ENCODE data around the gene MRPL4. TPM values are rescaled to one million over a fixed set of nuclear protein-coding genes. Genes with fewer than 3 reads are reported as not detected.
A peak's percentile ranks its signal among the peaks of the same experiment; 100 is the strongest.

MRPL4 gene
- total RNA-seq, 2 experiments from 2014 or later: 44.6 to 47.3 TPM

GRCh38 chr19:10270616-10271394 lies 18.8 kb downstream of the MRPL4 start, which contains the start of gene ICAM1:
Gene ICAM1, plus strand, starts transcription at chr19:10271120. Its CDS starts 40 bp downstream, at chr19:10271160.
- Mint-ChIP-seq H3K9me3 (no peaks in the 10 kb centered on the region), H3K4me3 (peak within 1 kb of the TSS; percentile 86), H3K4me1 (ENCODE audit: low read depth) (peaks cover 38% of the 10 kb centered on the region), H3K36me3 (ENCODE audit: low read depth) (peaks cover 13% of the 10 kb centered on the region), H3K27ac (peak within 1 kb of the TSS; percentile 80), H3K27me3 (no peaks in the 10 kb centered on the region)
- H3K9me3 ChIP-seq (ENCODE audit: control insufficient read depth in 1 of 2, insufficient read depth in 1 of 2, low read length in 2 of 2): no peaks in the 10 kb centered on the region
- H3K27me3 ChIP-seq (ENCODE audit: control insufficient read depth in 1 of 2, insufficient read depth in 2 of 2, low read length in 2 of 2): no peaks in the 10 kb centered on the region
- CTCF ChIA-PET: interaction anchor here (0.5 to 6.4 kb wide), 13 partner anchors 9 to 121 kb away, joined by 3 to 102 read pairs (median 6); partner anchors contain the start of genes ICAM5 and TYK2
- peak within 1 kb of the TSS; percentile 80 for H3K4me3 ChIP-seq (ENCODE audit: low read length)
- H3K36me3 ChIP-seq (ENCODE audit: insufficient read depth, low read length): peaks cover 7% of the 10 kb centered on the region
- peak in 13 of 14 experiments; percentile 44 to 90 (median 63) for DNase-seq
- peak within 1 kb of the TSS; percentile 77 to 95 for H3K27ac ChIP-seq (ENCODE audit: low read depth in 1 of 2, low read length in 2 of 2)
- intact Hi-C loops (cut with DNase I, micrococcal nuclease): loop anchor here (2.0 to 5.0 kb wide), 2 partner anchors 16 to 46 kb away; partner anchors contain the start of genes FDX2 (in 1 of the 2) and ICAM4 (in 1 of the 2)
- TF ChIP-seq CTCF (IDR thresholded peaks at IDR 0.05): peak; percentile 31
- H3K4me1 ChIP-seq (ENCODE audit: insufficient read depth, low read length): peaks cover 36% of the 10 kb centered on the region
- POLR2A ChIA-PET: interaction anchor here (0.6 to 4.0 kb wide), 23 partner anchors 10 to 435 kb away, joined by 3 to 69 read pairs (median 6); partner anchors contain the start of genes CDC37, FDX2, ICAM4 and ICAM5
- peak; percentile 67 for ATAC-seq (ENCODE audit: poor library complexity)

DNA sequence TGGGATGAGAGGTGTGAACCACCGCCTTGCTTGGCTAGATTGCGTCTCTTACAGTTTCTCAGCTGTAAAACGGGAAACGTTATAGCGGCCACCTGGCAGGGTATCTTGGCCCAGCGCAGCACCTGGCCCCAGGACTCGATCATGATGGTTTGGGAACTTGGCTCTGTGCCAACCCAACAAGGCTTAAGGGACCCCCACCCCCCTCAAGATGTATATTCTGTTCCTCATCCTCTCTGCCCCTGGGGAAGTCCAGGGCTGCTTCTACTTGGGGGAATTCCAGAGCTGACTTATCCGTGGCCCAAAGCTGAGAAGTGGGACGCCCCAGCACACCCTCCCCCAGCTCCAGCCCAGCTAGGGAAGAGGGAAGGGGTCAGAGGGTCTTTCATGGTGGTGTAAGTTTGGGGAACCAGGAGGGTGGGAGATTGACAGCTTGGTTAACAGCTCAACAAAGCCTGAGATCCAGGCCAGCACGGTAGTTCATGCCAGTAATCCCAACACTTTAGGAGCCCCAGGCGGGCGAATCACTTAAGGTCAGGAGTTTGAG lies 19.6 kb downstream of the MRPL4 start:
- Mint-ChIP-seq H3K4me3 (peak overlapping the region; percentile 86), H3K36me3 (ENCODE audit: low read depth) (peaks cover 13% of the 10 kb centered on the region), H3K27me3 (no peaks in the 10 kb centered on the region), H3K4me1 (ENCODE audit: low read depth) (peaks cover 38% of the 10 kb centered on the region), H3K27ac (peak overlapping the region; percentile 80), H3K9me3 (no peaks in the 10 kb centered on the region)
- POLR2A ChIA-PET: interaction anchor here (0.6 to 4.0 kb wide), 17 partner anchors 9 to 436 kb away, joined by 3 to 69 read pairs (median 10); partner anchors contain the start of genes CDC37, FDX2, ICAM4 and ICAM5
- Histone ChIP-seq H3K27ac (ENCODE audit: low read depth in 1 of 2, low read length in 2 of 2) (peak overlapping the region; percentile 77 to 95), H3K36me3 (ENCODE audit: insufficient read depth, low read length) (peaks cover 7% of the 10 kb centered on the region), H3K9me3 (ENCODE audit: control insufficient read depth in 1 of 2, insufficient read depth in 1 of 2, low read length in 2 of 2) (no peaks in the 10 kb centered on the region), H3K4me3 (ENCODE audit: low read length) (peak overlapping the region; percentile 80), H3K4me1 (ENCODE audit: insufficient read depth, low read length) (peaks cover 36% of the 10 kb centered on the region), H3K27me3 (ENCODE audit: control insufficient read depth in 1 of 2, insufficient read depth in 2 of 2, low read length in 2 of 2) (no peaks in the 10 kb centered on the region)
- TF ChIP-seq CTCF (IDR thresholded peaks at IDR 0.05): no peak
- CTCF ChIA-PET: interaction anchor here (0.5 to 6.4 kb wide), 10 partner anchors 13 to 120 kb away, joined by 3 to 102 read pairs (median 10); partner anchors contain the start of gene ICAM5
- DNase-seq (peak in 4 of 14 experiments; percentile 24 to 87 (median 65)), ATAC-seq (ENCODE audit: poor library complexity) (no peak)
- intact Hi-C loops (cut with DNase I, micrococcal nuclease): loop anchor here (2.0 to 5.0 kb wide), 2 partner anchors 15 to 46 kb away; partner anchors contain the start of genes FDX2 (in 1 of the 2) and ICAM4 (in 1 of the 2)

DNA sequence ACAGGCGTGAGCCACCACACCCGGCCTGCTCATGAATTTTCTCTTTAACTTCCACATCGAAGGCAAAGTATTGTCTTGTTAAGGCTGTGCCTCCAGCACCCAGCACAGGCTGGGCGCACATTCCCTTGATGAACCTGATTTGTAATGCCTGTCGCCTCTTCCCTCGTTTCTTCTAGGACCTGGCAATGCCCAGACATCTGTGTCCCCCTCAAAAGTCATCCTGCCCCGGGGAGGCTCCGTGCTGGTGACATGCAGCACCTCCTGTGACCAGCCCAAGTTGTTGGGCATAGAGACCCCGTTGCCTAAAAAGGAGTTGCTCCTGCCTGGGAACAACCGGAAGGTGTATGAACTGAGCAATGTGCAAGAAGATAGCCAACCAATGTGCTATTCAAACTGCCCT lies 22.6 kb downstream of the MRPL4 start:
- Histone ChIP-seq H3K4me1 (ENCODE audit: insufficient read depth, low read length) (peaks cover 32% of the 10 kb centered on the region), H3K4me3 (ENCODE audit: low read length) (no peak overlapping the region), H3K27ac (ENCODE audit: low read depth in 1 of 2, low read length in 2 of 2) (no peak overlapping the region), H3K27me3 (ENCODE audit: control insufficient read depth in 1 of 2, insufficient read depth in 2 of 2, low read length in 2 of 2) (no peaks in the 10 kb centered on the region), H3K9me3 (ENCODE audit: control insufficient read depth in 1 of 2, insufficient read depth in 1 of 2, low read length in 2 of 2) (no peaks in the 10 kb centered on the region), H3K36me3 (ENCODE audit: insufficient read depth, low read length) (peaks cover 20% of the 10 kb centered on the region)
- Mint-ChIP-seq H3K4me1 (ENCODE audit: low read depth) (peaks cover 34% of the 10 kb centered on the region), H3K27me3 (no peaks in the 10 kb centered on the region), H3K9me3 (no peaks in the 10 kb centered on the region), H3K4me3 (no peak overlapping the region), H3K36me3 (ENCODE audit: low read depth) (peaks cover 24% of the 10 kb centered on the region), H3K27ac (no peak overlapping the region)
- intact Hi-C loops (cut with DNase I, micrococcal nuclease): loop anchor here in 1 of 2 experiments (5.0 kb wide), 1 partner anchor 43 kb away; the partner anchor contains the start of gene FDX2
- ChIA-PET CTCF (interaction anchor here (0.7 to 1.2 kb wide), 2 partner anchors 10 to 46 kb away, joined by 3 read pairs; no protein-coding TSS in a partner anchor), POLR2A (no interaction called here)
- no peak for DNase-seq
- no peak for TF ChIP-seq CTCF (IDR thresholded peaks at IDR 0.05)
- no peak for ATAC-seq (ENCODE audit: poor library complexity)
